Dendritic cell treated with granulocyte-macrophage colony-stimulating factor and Interleukin-4, amounts not matched to agents 40 ng/mL and 50 ng/mL, for 4 days (primary cell): ENCODE measurements around the gene TTC9B.

Source experiments
- H3K27ac Mint-ChIP-seq: one replicate; pipeline ENCODE4 v1.8.0; 2022; ENCODE audit warnings: mild to moderate bottlenecking, mixed read lengths
- H3K27me3 Mint-ChIP-seq: one replicate; pipeline ENCODE4 v1.8.0; 2022; ENCODE audit warnings: mild to moderate bottlenecking, mixed read lengths
- H3K36me3 Mint-ChIP-seq: one replicate; pipeline ENCODE4 v1.8.0; 2022; ENCODE audit warnings: low read depth, mixed read lengths
- H3K4me1 Mint-ChIP-seq: one replicate; pipeline ENCODE4 v1.8.0; 2022; ENCODE audit warnings: low read depth, mixed read lengths
- H3K4me3 Mint-ChIP-seq: one replicate; pipeline ENCODE4 v1.8.0; 2022; ENCODE audit warnings: mild to moderate bottlenecking, moderate library complexity, mixed read lengths
- H3K9me3 Mint-ChIP-seq: one replicate; pipeline ENCODE4 v1.8.0; 2022; ENCODE audit warnings: mixed read lengths
- intact Hi-C: fragments of 100-400 bp; cut with micrococcal nuclease; formaldehyde crosslinking; loops from one replicate; pipeline ENCODE4 v1.15.0; 2022

The TTC9B gene

DNA sequence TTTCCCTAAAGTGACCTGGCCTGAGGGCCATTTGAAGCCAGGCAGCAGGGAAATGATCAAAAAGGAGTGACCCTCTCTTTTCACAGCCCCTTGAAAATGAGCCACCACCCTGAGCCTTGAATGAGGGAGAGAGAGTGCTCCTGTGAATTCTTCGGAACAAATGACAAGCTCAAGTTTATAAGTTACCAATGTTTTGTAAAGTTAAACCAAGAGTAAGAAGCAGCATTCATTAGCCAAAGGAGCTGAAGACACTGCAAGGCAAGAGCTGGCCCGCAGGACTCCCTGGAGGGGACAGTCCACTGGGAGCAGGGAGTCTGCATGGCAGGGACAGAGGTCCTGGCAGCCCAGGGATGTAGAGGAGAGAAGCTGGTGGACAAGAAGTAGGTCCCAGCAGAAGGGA is 25.0 kb upstream of the TTC9B start:
- Mint-ChIP-seq H3K27ac (no peak overlapping the region), H3K27me3 (no peaks in the 10 kb centered on the region), H3K9me3 (no peaks in the 10 kb centered on the region), H3K4me3 (no peak overlapping the region), H3K36me3 (peaks cover 68% of the 10 kb centered on the region), H3K4me1 (peaks cover 22% of the 10 kb centered on the region)
- intact Hi-C loops = no loop called here

GRCh38 chr19:40242480-40242879 is 24.3 kb upstream of the TTC9B start:
- peaks cover 68% of the 10 kb centered on the region for H3K36me3 Mint-ChIP-seq
- no peak overlapping the region for H3K27ac Mint-ChIP-seq
- no peaks in the 10 kb centered on the region for H3K27me3 Mint-ChIP-seq

DNA sequence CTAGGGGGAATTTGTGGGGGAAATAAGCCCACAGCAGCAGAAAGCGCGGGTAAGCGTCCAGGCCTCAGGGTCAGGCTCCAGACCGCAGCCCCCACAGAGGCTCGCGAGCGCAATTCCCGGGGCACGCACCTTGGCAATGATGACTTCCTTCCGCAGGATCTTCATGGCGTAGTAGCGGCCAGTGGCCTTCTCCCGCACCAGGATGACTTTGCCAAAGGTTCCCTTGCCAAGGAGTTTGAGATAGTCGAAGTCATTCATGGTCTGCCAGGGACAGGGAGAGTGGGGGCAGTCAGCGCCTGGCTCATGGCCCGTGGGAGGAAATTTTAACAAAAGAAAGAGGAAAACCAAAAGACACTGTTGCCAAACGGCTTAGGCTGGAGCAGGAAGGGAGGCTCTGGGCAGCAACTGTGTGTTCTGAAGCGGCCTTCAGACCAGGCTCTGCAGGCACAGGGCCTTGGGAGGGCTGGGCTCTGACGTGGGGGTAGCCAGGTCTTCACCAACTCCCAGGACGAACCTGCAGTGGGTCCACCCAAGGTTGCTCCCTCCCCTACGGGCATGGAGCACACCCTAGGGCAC is 23.7 kb upstream of the TTC9B start:
- Mint-ChIP-seq H3K36me3 (peaks cover 73% of the 10 kb centered on the region), H3K27ac (no peak overlapping the region), H3K27me3 (no peaks in the 10 kb centered on the region), H3K9me3 (no peaks in the 10 kb centered on the region), H3K4me1 (peaks cover 20% of the 10 kb centered on the region), H3K4me3 (no peak overlapping the region)
- intact Hi-C loops = no loop called here

More at GRCh38 chr19:40242480-40242879, 24.3 kb upstream of the TTC9B start:
- Mint-ChIP-seq H3K4me1 (peaks cover 20% of the 10 kb centered on the region), H3K9me3 (no peaks in the 10 kb centered on the region), H3K4me3 (no peak overlapping the region)
- intact Hi-C loops = no loop called here

DNA sequence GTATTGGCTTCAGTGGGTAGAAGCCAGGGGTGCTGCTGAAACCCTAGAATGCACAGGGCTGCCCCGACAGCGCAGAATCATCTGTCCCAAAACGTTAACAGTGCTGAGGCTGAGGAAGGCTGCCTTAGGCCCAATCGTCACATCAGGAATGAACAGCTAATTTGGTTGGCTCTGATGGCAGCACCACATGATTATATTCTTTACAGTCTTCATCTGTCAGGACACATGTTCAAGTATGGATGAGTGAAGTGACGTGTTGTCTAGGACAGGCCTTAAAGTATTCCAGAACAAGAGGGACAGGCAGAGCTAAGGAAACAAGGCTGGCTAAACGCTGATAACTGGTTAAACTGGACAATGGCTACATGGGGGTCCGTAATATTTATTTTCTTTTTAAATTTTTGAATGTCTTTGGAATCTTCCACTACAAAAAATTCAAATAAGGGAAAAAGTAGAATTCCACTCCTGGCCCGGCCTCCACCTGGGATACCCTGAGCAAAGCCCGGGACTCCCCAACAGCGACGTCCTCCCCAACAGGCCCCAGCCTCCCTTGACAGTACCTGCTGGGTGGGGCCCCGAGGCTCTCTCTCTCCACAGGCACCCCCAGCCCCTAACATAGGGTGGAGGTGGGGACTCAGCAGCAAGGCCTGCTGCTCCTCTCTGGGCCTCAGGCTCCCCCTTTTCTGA is 23.1 kb upstream of the TTC9B start:
- intact Hi-C loops = no loop called here
- Mint-ChIP-seq H3K27me3 (no peaks in the 10 kb centered on the region), H3K9me3 (no peaks in the 10 kb centered on the region)

GRCh38 chr19:40240332-40240731 is 22.1 kb upstream of the TTC9B start:
- intact Hi-C loops = no loop called here
- Mint-ChIP-seq H3K36me3 (peaks cover 89% of the 10 kb centered on the region), H3K4me3 (no peak overlapping the region), H3K4me1 (peaks cover 8% of the 10 kb centered on the region), H3K27ac (no peak overlapping the region), H3K9me3 (no peaks in the 10 kb centered on the region), H3K27me3 (no peaks in the 10 kb centered on the region)

More for the DNA sequence above, 23.1 kb upstream of the TTC9B start:
- peaks cover 80% of the 10 kb centered on the region for H3K36me3 Mint-ChIP-seq
- no peak overlapping the region for H3K4me3 Mint-ChIP-seq
- H3K4me1 Mint-ChIP-seq = peaks cover 17% of the 10 kb centered on the region
- no peak overlapping the region for H3K27ac Mint-ChIP-seq

DNA sequence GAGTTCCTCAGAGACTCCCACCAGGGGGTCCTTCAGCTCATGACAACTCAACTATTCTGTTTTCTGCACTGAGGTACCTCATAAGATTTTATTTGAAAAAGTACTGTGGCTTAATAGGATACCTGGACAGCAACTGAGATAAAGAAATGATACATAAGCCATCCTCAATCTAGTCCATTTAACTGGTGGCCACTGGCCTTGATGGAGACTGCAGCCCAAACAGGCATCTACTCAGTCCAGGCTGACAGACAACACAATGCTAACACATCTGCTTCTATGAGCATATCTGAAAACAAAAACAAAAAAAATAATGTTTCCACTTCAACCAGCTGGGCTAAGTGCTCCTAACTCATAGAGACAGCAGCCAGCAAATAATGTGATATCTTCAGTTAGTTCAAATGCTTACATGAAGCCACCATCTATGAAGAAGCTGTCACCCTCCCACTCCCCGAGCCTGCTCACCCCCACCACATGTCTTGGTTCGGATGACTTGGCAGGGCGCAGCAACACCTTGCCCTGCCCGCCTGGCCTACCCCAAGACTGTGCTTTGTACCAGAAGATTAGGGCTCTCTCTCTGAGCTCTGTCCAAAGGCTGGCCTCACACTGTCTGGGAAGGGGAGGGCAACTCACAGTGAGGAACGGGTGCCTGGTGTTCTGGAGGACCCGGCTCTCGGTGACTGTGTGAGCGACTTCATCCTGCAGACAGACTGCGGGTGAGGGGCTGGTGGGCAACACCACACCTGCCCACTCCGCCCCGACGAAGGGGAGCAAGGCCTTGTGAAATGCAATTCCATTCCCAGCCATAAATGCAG is 21.4 kb upstream of the TTC9B start:
- H3K9me3 Mint-ChIP-seq = no peaks in the 10 kb centered on the region
- H3K4me3 Mint-ChIP-seq = no peak overlapping the region
- H3K36me3 Mint-ChIP-seq = peaks cover 94% of the 10 kb centered on the region
- no peaks in the 10 kb centered on the region for H3K27me3 Mint-ChIP-seq
- intact Hi-C loops = no loop called here
- no peak overlapping the region for H3K27ac Mint-ChIP-seq
- H3K4me1 Mint-ChIP-seq = peaks cover under 1% of the 10 kb centered on the region

DNA sequence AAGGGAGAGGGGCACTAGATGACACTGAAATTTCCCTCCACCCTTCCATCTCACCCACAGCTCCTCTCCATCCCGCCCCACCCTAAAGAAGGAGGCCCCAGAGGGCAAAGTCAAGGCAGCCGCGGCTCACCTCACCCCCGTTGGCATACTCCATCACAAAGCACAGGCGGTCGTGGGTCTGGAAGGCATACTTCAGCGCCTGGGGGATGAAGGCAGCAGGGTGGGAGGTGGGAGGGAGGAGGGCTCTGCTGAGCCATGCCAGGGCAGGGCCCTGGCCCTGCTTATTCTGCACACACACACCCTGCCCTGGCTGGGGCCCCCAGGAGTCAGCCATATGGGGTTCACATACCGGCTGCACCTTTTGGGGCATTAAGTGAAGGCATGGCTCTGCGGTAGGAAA is 20.6 kb upstream of the TTC9B start:
- no peak overlapping the region for H3K4me3 Mint-ChIP-seq
- peaks cover 97% of the 10 kb centered on the region for H3K36me3 Mint-ChIP-seq
- peaks cover 5% of the 10 kb centered on the region for H3K4me1 Mint-ChIP-seq
- no peaks in the 10 kb centered on the region for H3K9me3 Mint-ChIP-seq
- H3K27me3 Mint-ChIP-seq = no peaks in the 10 kb centered on the region
- intact Hi-C loops = no loop called here
- no peak overlapping the region for H3K27ac Mint-ChIP-seq

DNA sequence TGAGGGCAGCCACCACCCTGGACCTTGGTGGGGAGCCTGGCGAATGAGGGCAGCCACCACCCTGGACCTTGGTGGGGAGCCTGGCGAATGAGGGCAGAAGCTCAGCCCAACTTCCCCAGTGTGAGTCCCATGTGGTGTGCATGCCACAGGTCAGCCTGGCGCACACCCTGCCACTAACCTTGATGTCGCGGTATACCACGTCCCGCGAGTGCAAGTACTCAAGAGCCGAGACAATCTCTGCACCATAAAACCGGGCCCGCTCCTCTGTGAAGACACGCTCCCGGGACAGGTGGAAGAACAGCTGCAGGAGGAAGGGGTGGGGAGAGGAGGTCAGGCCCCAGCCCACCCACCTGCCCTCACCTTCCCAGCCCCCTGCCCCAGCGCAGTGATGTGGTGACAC is 19.6 kb upstream of the TTC9B start:
- Mint-ChIP-seq H3K27ac (no peak overlapping the region), H3K9me3 (no peaks in the 10 kb centered on the region), H3K4me3 (no peak overlapping the region), H3K4me1 (peaks cover 5% of the 10 kb centered on the region), H3K36me3 (peaks cover 100% of the 10 kb centered on the region), H3K27me3 (no peaks in the 10 kb centered on the region)
- intact Hi-C loops = no loop called here

GRCh38 chr19:40236366-40236765 is 18.2 kb upstream of the TTC9B start:
- intact Hi-C loops = no loop called here
- H3K9me3 Mint-ChIP-seq = no peaks in the 10 kb centered on the region
- no peak overlapping the region for H3K4me3 Mint-ChIP-seq
- H3K27ac Mint-ChIP-seq = no peak overlapping the region
- peaks cover 1% of the 10 kb centered on the region for H3K27me3 Mint-ChIP-seq
- peaks cover 5% of the 10 kb centered on the region for H3K4me1 Mint-ChIP-seq
- H3K36me3 Mint-ChIP-seq = peaks cover 95% of the 10 kb centered on the region

DNA sequence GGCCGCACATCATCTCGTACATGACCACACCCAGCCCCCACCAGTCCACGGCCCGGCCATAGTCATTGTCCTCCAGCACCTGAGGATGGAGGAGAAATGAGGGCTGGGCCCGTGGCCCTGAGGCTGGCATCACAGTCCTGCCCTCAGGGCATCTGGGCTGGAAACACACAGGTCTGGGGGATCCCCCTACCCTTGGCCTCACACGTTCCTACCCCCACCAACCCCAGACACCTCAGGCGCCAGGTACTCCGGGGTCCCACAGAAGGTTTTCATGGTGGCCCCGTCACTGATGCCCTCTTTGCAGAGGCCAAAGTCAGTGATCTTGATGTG is 17.8 kb upstream of the TTC9B start:
- H3K4me3 Mint-ChIP-seq = no peak overlapping the region
- peaks cover 3% of the 10 kb centered on the region for H3K27me3 Mint-ChIP-seq
- H3K9me3 Mint-ChIP-seq = no peaks in the 10 kb centered on the region
- intact Hi-C loops = no loop called here
- H3K36me3 Mint-ChIP-seq = peaks cover 92% of the 10 kb centered on the region
- H3K27ac Mint-ChIP-seq = no peak overlapping the region
- peaks cover 5% of the 10 kb centered on the region for H3K4me1 Mint-ChIP-seq

- H3K4me3 Mint-ChIP-seq = no peak overlapping the region
- no peak overlapping the region for H3K27ac Mint-ChIP-seq
- no peaks in the 10 kb centered on the region for H3K9me3 Mint-ChIP-seq
- H3K4me1 Mint-ChIP-seq = peaks cover 5% of the 10 kb centered on the region
- H3K36me3 Mint-ChIP-seq = peaks cover 86% of the 10 kb centered on the region
- intact Hi-C loops = no loop called here
- H3K27me3 Mint-ChIP-seq = peaks cover 5% of the 10 kb centered on the region
Measured at GRCh38 chr19:40235238-40236025, 17.2 kb upstream of the TTC9B start.

- H3K4me3 Mint-ChIP-seq = no peak overlapping the region
- no peaks in the 10 kb centered on the region for H3K9me3 Mint-ChIP-seq
- intact Hi-C loops = no loop called here
- H3K36me3 Mint-ChIP-seq = peaks cover 78% of the 10 kb centered on the region
- peaks cover 5% of the 10 kb centered on the region for H3K4me1 Mint-ChIP-seq
- peaks cover 7% of the 10 kb centered on the region for H3K27me3 Mint-ChIP-seq
- H3K27ac Mint-ChIP-seq = no peak overlapping the region
Measured at GRCh38 chr19:40234429-40235237, 16.4 kb upstream of the TTC9B start.

GRCh38 chr19:40233811-40234389 is 15.7 kb upstream of the TTC9B start:
- Mint-ChIP-seq H3K36me3 (peaks cover 71% of the 10 kb centered on the region), H3K9me3 (no peaks in the 10 kb centered on the region), H3K27me3 (peaks cover 10% of the 10 kb centered on the region), H3K4me1 (peaks cover 5% of the 10 kb centered on the region), H3K27ac (no peak overlapping the region), H3K4me3 (no peak overlapping the region)
- intact Hi-C loops = no loop called here
